ENCODE measurements around the gene TLK2.
A peak's percentile ranks its signal among the peaks of the same experiment; 100 is the strongest.

The TLK2 gene

GRCh38 chr17:62629556-62630364 lies 151.1 kb downstream of the TLK2 start:
- H3K4me3 ChIP-seq (replicated peaks in 1 of 2; ENCODE audit: low read depth in 2 of 2, low read length in 2 of 2) = peak overlapping the region; percentile 74 to 78

GRCh38 chr17:62630365-62631085 lies 151.9 kb downstream of the TLK2 start:
- no peak for TF ChIP-seq CTCF (IDR thresholded peaks at IDR 0.05; ENCODE audit: low read depth, low read length)
- DNase-seq (ENCODE audit: low read depth in 2 of 2) = no peak
- H3K4me3 ChIP-seq (replicated peaks in 1 of 2; ENCODE audit: low read depth in 2 of 2, low read length in 2 of 2) = peak overlapping the region; percentile 5 to 78

More at GRCh38 chr17:62629556-62630364, 151.1 kb downstream of the TLK2 start:
- TF ChIP-seq CTCF (IDR thresholded peaks at IDR 0.05; ENCODE audit: low read depth, low read length) = no peak
- peak in 1 of 2 donors; percentile 38 for DNase-seq (ENCODE audit: low read depth in 2 of 2)

- H3K4me3 ChIP-seq (replicated peaks in 1 of 2; ENCODE audit: low read depth in 2 of 2, low read length in 2 of 2) = no peak overlapping the region
- DNase-seq (ENCODE audit: low read depth in 2 of 2) = no peak
- TF ChIP-seq CTCF (IDR thresholded peaks at IDR 0.05; ENCODE audit: low read depth, low read length) = no peak
Observed at GRCh38 chr17:62631086-62631935, 152.7 kb downstream of the TLK2 start.

- no peak for DNase-seq (ENCODE audit: low read depth in 2 of 2)
- TF ChIP-seq CTCF (IDR thresholded peaks at IDR 0.05; ENCODE audit: low read depth, low read length) = no peak
- no peak overlapping the region for H3K4me3 ChIP-seq (replicated peaks in 1 of 2; ENCODE audit: low read depth in 2 of 2, low read length in 2 of 2)
Observed at GRCh38 chr17:62631936-62632924, 153.6 kb downstream of the TLK2 start.

GRCh38 chr17:62637809-62638208 lies 159.2 kb downstream of the TLK2 start:
- no peak overlapping the region for H3K4me3 ChIP-seq (replicated peaks in 1 of 2; ENCODE audit: low read depth in 2 of 2, low read length in 2 of 2)
- TF ChIP-seq CTCF (IDR thresholded peaks at IDR 0.05; ENCODE audit: low read depth, low read length) = no peak
- DNase-seq (ENCODE audit: low read depth in 2 of 2) = no peak
